GM12878 (cell line): ENCODE results near the gene SNCAIP. TPM values are rescaled to one million over a fixed set of nuclear protein-coding genes. Genes with fewer than 3 reads are reported as not detected.

Experiments used
- ATAC-seq: fragments of 200-7000 bp; cut with Tn5 transposase; 3 replicates; pipeline ENCODE4 v1.9.1; 2020; ENCODE audit warnings: mild to moderate bottlenecking, moderate library complexity
- BruUV-seq: library from RNA; stranded (reverse); fragments of 400-500 nt; replicated peaks from 2 replicates; lab custom pipeline; 2021; lab: Mats Ljungman, UMichigan
- CTCF ChIA-PET: fragments of 300-600 bp; sonication (Branson Sonifier 250); formaldehyde crosslinking; extraction: SDS; loops from one replicate; lab custom pipeline; 2021; ENCODE audit warnings: inconsistent platforms; lab: Yijun Ruan, JAX
- POLR2A ChIA-PET: fragments of 350-600 bp; formaldehyde crosslinking; extraction: SDS; loops from one replicate; lab custom pipeline; 2021; ENCODE audit warnings: inconsistent platforms; lab: Charles Lee
- RAD21 ChIA-PET: fragments of 300-600 bp; sonication (Branson Sonifier 250); formaldehyde crosslinking; loops from one replicate; lab custom pipeline; 2023; ENCODE audit warnings: antibody characterized with exemption; ENCODE audit not compliant: unreplicated experiment; lab: Charles Lee
- SMC1A ChIA-PET: fragments of 300-600 bp; sonication (Branson Sonifier 250); formaldehyde crosslinking; loops from one replicate; lab custom pipeline; 2023; ENCODE audit not compliant: unreplicated experiment, uncharacterized antibody; lab: Charles Lee
- DNase-seq: peaks from one replicate; pipeline ENCODE4 v3.0.0-alpha.2; 2011; ENCODE audit warnings: low read depth, low spot score
- FAIRE-seq: peaks from 3 replicates; lab custom pipeline; 2011; peaks lifted over from hg19 to GRCh38; lab: Jason Lieb, UNC
- H2AFZ ChIP-seq: 2 replicates; pipeline ENCODE4 v1.6.0; 2011; ENCODE audit warnings: low read depth, low read length, control low read depth; ENCODE audit not compliant: control insufficient read depth
- H3K27ac ChIP-seq: 2 replicates; pipeline ENCODE4 v1.5.1; 2011; ENCODE audit warnings: control low read depth; ENCODE audit not compliant: control insufficient read depth, insufficient read depth
- H3K27me3 ChIP-seq, 2 experiments: replicated peaks in 1 of 2; 2 replicates each; pipeline versions ENCODE4 v1.6.0 to v1.6.1; 2011; ENCODE audit warnings: low read length in 1 of 2; ENCODE audit not compliant: control insufficient read depth in 2 of 2, insufficient read depth in 2 of 2
- H3K36me3 ChIP-seq, 2 experiments: 2 replicates each; pipeline ENCODE4 v1.5.1; 2011; ENCODE audit warnings: low read length in 1 of 2; ENCODE audit not compliant: control insufficient read depth in 2 of 2, insufficient read depth in 2 of 2
- H3K4me1 ChIP-seq: 2 replicates; pipeline ENCODE4 v1.6.1; 2011; ENCODE audit warnings: mild to moderate bottlenecking, low read length, moderate library complexity, mixed read lengths; ENCODE audit not compliant: control insufficient read depth, insufficient read depth
- H3K4me2 ChIP-seq: 2 replicates; pipeline ENCODE4 v1.6.0; 2011; ENCODE audit warnings: control low read depth; ENCODE audit not compliant: control insufficient read depth, insufficient read depth
- H3K4me3 ChIP-seq: fragments of 200-600 bp; sonication (generic); 2 replicates; pipeline ENCODE4 v1.5.1; 2016
- H3K79me2 ChIP-seq: 2 replicates; pipeline ENCODE4 v1.6.0; 2011; ENCODE audit warnings: low read length; ENCODE audit not compliant: control insufficient read depth, insufficient read depth
- H3K9ac ChIP-seq: 2 replicates; pipeline ENCODE4 v1.8.0; 2011; ENCODE audit warnings: low read length, control low read depth, mixed read lengths; ENCODE audit not compliant: control insufficient read depth, insufficient read depth
- H3K9me3 ChIP-seq: replicated peaks from 3 replicates; pipeline ENCODE4 v1.5.1; 2011; ENCODE audit warnings: mild to moderate bottlenecking, low read length; ENCODE audit not compliant: control insufficient read depth, insufficient read depth
- H4K20me1 ChIP-seq: 2 replicates; pipeline ENCODE4 v1.6.0; 2011; ENCODE audit not compliant: control insufficient read depth, insufficient read depth
- BACH1 ChIP-seq: fragments of 450-650 bp; IDR thresholded peaks from 2 replicates; pipeline ENCODE4 v1.6.1; 2017; ENCODE audit warnings: mild to moderate bottlenecking, borderline replicate concordance
- CBX3 ChIP-seq: fragments of 200-600 bp; sonication (generic); IDR thresholded peaks from 2 replicates; pipeline ENCODE4 v1.6.1; 2016; ENCODE audit warnings: low read depth, borderline replicate concordance
- CHD2 ChIP-seq: IDR thresholded peaks from 2 replicates; pipeline ENCODE4 v1.6.1; 2011; ENCODE audit warnings: low read depth, low read length, improper control_type of control experiment, borderline replicate concordance
- CREM ChIP-seq: IDR thresholded peaks from 2 replicates; pipeline ENCODE4 v1.6.1; 2014; ENCODE audit warnings: antibody characterized with exemption, low read depth
- GATAD2B ChIP-seq: fragments of 450-650 bp; conservative IDR thresholded peaks from 2 replicates; pipeline ENCODE4 v1.6.1; 2017; ENCODE audit warnings: low read depth, mild to moderate bottlenecking, moderate library complexity
- IRF4 ChIP-seq: IDR thresholded peaks from 2 replicates; pipeline ENCODE4 v1.6.1; 2011; ENCODE audit warnings: low read depth, low read length
- NFXL1 ChIP-seq: fragments of 450-650 bp; IDR thresholded peaks from 2 replicates; pipeline ENCODE4 v1.6.1; 2017; ENCODE audit warnings: antibody characterized with exemption, mild to moderate bottlenecking, borderline replicate concordance
- POLR2AphosphoS5 ChIP-seq: IDR thresholded peaks from 2 replicates; pipeline ENCODE4 v1.6.1; 2011; ENCODE audit warnings: mild to moderate bottlenecking, low read length, inconsistent platforms
- RCOR1 ChIP-seq: conservative IDR thresholded peaks from 2 replicates; pipeline ENCODE4 v1.6.1; 2012; ENCODE audit warnings: low read depth, low read length, improper control_type of control experiment
- RUNX3 ChIP-seq: IDR thresholded peaks from 2 replicates; pipeline ENCODE4 v1.6.1; 2012; ENCODE audit warnings: low read length, inconsistent platforms
- TBL1XR1 ChIP-seq: IDR thresholded peaks from 2 replicates; pipeline ENCODE4 v1.6.1; 2012; ENCODE audit warnings: low read depth, low read length, improper control_type of control experiment
- WRNIP1 ChIP-seq: IDR thresholded peaks from 2 replicates; pipeline ENCODE4 v1.6.1; 2011; ENCODE audit warnings: low read depth, low read length, improper control_type of control experiment, borderline replicate concordance
- WGBS: methylation state at CpG from one replicate; pipeline ENCODE4 v1.1.6; 2016; ENCODE audit warnings: low lambda C conversion rate; ENCODE audit not compliant: insufficient replicate concordance, insufficient coverage; ENCODE audit errors: missing lambda C conversion rate; 5-methylcytosine and 5-hydroxymethylcytosine counted together
- in situ Hi-C: fragments of 300-500 bp; cut with MboI; formaldehyde crosslinking; loops from 9 replicates; pipeline ENCODE4 v1.14.3; 2018; ENCODE audit warnings: mixed read lengths
- intact Hi-C: fragments of 100-400 bp; cut with micrococcal nuclease; formaldehyde crosslinking; loops from one replicate; pipeline ENCODE4 v1.14.2; 2022; ENCODE audit not compliant: unreplicated experiment
- polyA plus RNA-seq, 11 experiments: library from polyadenylated mRNA; depleted of rRNA in 4 of 11; unstranded in 6 of 11; stranded (reverse) in 5 of 11; fragments of >200 nt; fragmentation: Nextera tagmentation in 4 of 11; fragmentation: Illumina TruSeq in 1 of 11; extraction: Ambion mirVana in 4 of 11; extraction: Trizol in 1 of 11; gene quantifications; 1 replicate in 1 of 11; 2 replicates in 10 of 11; pipeline versions ENCODE4 v1.2.1 to v1.2.3, GENCODE V29; 2011 to 2016; ENCODE audit warnings: inconsistent platforms in 2 of 11, missing spikeins in 2 of 11, low read depth in 1 of 11
- total RNA-seq, 4 experiments: library from RNA; depleted of rRNA in 3 of 4; stranded (reverse); fragments of >200 nt in 3 of 4; fragmentation: Illumina TruSeq in 1 of 4; extraction: Trizol in 1 of 4; gene quantifications; 2 replicates each; pipeline versions ENCODE4 v1.2.1 to v1.2.3, GENCODE V29; 2013 to 2021
- TF ChIP-seq, protein P1 (sequence below): IDR thresholded peaks from 2 replicates; pipeline ENCODE4 v1.6.1; 2011; ENCODE audit warnings: low read depth, mild to moderate bottlenecking, low read length, moderate library complexity, borderline replicate concordance; ENCODE audit errors: extremely low read depth
- TF ChIP-seq, protein P2 (sequence below): IDR thresholded peaks from 2 replicates; pipeline ENCODE4 v1.6.1; 2012; ENCODE audit warnings: low read depth, low read length, improper control_type of control experiment

Gene SNCAIP
- total and polyA plus RNA-seq, 10 of the 15 experiments (the other 5 are each of a cell fraction or from before 2014, with no cell fraction given) = 0.03 to 0.62 (median 0.16) TPM; not detected in 1

DNA sequence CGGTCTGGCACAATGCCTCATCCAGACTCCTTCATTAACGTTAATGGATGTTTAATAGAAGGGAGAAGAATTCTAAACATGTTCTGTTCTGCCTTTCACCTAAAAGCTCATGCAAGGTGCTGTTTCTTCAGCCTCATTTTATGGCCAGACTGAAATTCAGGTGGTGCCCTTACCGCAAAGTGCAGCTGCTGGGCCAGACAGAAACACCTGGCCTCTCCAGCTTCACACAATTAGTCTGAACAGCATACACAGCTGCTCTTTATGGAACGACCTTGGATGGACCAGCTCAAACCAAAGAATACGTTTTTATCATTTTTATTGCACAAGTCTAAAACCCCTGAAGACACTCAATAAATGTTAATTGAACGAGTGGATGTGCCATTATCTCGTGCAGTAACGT lies 4.6 kb downstream of the SNCAIP start (continued):
- TF ChIP-seq TBL1XR1 (no peak), RCOR1 (no peak)
- TF ChIP-seq, all 136 proteins: peak for 0

DNA sequence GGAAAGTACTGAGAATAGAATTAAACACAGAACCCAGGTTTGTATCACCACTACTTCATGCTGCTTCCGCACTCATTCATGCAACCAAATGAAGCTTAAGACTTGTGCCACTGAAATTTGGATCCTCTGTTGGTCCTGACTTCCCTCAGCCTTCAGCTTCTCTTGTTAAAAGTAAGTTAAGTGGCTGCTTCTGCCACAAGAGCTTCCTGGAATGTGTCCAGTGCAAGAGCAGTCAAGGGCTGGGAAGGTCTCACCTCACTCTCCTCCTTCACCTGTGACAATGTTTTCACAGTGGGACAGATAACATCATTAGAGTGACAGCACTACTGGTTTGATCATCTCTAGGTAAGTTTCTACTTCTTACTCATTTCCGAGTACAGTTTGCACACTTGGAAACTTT lies 7.9 kb downstream of the SNCAIP start:
- DNase-seq (no peak), ATAC-seq (no peak), FAIRE-seq (no peak)
- intact Hi-C loops (no loop called here), in situ Hi-C loops (no loop called here)
- 0 out of 2 replicates have a peak, but pooled peaks have one; percentile 10 for TF ChIP-seq CREM
- no peak for TF ChIP-seq CHD2
- no peak for TF ChIP-seq NFXL1
- no peak overlapping the region for H3K4me3 ChIP-seq
- H4K20me1 ChIP-seq = no peaks in the 10 kb centered on the region
- SMC1A ChIA-PET = interaction anchor here (1.9 kb wide), 1 partner anchor 11 kb away, joined by 6 read pairs; no protein-coding TSS in a partner anchor
- H3K4me2 ChIP-seq = no peak overlapping the region
- no peaks in the 10 kb centered on the region for H3K27me3 ChIP-seq
- 47% methylated on average over 2 of the region's 2 CpGs for WGBS
- CTCF ChIA-PET = interaction anchor here (1.6 kb wide), 1 partner anchor 24 kb away, joined by 4 read pairs; no protein-coding TSS in a partner anchor
- H3K9me3 ChIP-seq = no peaks in the 10 kb centered on the region
- no peaks in the 10 kb centered on the region for H3K79me2 ChIP-seq
- no peak overlapping the region for H3K27ac ChIP-seq
- BruUV-seq = no TSS peak
- POLR2A ChIA-PET = no interaction called here
- RAD21 ChIA-PET = no interaction called here
- no peak overlapping the region for H3K9ac ChIP-seq
- no peaks in the 10 kb centered on the region for H3K4me1 ChIP-seq
- no peaks in the 10 kb centered on the region for H3K36me3 ChIP-seq
- no peak overlapping the region for H2AFZ ChIP-seq

DNA sequence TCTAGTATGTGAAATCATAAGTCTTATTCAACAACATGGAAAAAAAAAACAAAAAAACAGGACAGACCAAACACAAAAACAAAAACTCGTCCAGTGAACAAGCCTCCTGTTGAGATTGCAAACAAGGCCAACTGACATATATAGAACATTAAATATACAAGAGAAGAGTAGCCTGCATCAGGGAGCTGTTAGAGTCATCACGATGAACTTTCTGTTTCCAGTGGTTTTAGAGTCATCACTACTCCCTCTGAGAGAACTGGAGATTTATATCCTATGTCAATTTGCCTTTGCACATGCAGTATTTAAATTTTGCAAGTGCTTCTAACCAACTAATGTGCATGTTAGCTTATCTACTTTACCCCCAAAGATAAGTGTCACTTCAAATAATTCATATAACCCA lies 9.9 kb downstream of the SNCAIP start:
- no peaks in the 10 kb centered on the region for H3K4me1 ChIP-seq
- BruUV-seq = no TSS peak
- H3K9ac ChIP-seq = no peak overlapping the region
- in situ Hi-C loops (no loop called here), intact Hi-C loops (no loop called here)
- H3K27ac ChIP-seq = no peak overlapping the region
- POLR2A ChIA-PET = no interaction called here
- H3K79me2 ChIP-seq = no peaks in the 10 kb centered on the region
- ATAC-seq = no peak
- WGBS = 0% methylated on average over 2 of the region's 2 CpGs
- no peaks in the 10 kb centered on the region for H3K27me3 ChIP-seq
- SMC1A ChIA-PET = interaction anchor here (1.2 kb wide), 1 partner anchor 22 kb away, joined by 3 read pairs; no protein-coding TSS in a partner anchor
- RAD21 ChIA-PET = no interaction called here
- H3K36me3 ChIP-seq = no peaks in the 10 kb centered on the region
- FAIRE-seq = no peak
- no peak overlapping the region for H3K4me2 ChIP-seq
- H3K4me3 ChIP-seq = no peak overlapping the region
- H2AFZ ChIP-seq = no peak overlapping the region
- no peaks in the 10 kb centered on the region for H3K9me3 ChIP-seq
- CTCF ChIA-PET = interaction anchor here (0.7 kb wide), 1 partner anchor 15 kb away, joined by 4 read pairs; no protein-coding TSS in a partner anchor
- DNase-seq = no peak
- H4K20me1 ChIP-seq = no peaks in the 10 kb centered on the region
- TF ChIP-seq WRNIP1 (no peak), BACH1 (no peak), CREM (no peak), CBX3 (no peak), RUNX3 (no peak), GATAD2B (no peak), IRF4 (no peak), POLR2AphosphoS5 (no peak)
- TF ChIP-seq, protein P1, sequence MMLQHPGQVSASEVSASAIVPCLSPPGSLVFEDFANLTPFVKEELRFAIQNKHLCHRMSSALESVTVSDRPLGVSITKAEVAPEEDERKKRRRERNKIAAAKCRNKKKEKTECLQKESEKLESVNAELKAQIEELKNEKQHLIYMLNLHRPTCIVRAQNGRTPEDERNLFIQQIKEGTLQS = no peak
- TF ChIP-seq, protein P2, sequence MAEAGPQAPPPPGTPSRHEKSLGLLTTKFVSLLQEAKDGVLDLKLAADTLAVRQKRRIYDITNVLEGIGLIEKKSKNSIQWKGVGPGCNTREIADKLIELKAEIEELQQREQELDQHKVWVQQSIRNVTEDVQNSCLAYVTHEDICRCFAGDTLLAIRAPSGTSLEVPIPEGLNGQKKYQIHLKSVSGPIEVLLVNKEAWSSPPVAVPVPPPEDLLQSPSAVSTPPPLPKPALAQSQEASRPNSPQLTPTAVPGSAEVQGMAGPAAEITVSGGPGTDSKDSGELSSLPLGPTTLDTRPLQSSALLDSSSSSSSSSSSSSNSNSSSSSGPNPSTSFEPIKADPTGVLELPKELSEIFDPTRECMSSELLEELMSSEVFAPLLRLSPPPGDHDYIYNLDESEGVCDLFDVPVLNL = no peak
